ENCODE results near the gene SLC25A18.
"Not testable (repeated sequence)": the region's sequence is repeated elsewhere in the genome, so short reads cannot be mapped to it uniquely, and the experiment has no call there.

Gene SLC25A18

GRCh38 chr22:17633217-17633997, 70.1 kb downstream of the SLC25A18 start:
- no peaks in the 10 kb centered on the region for H3K36me3 ChIP-seq (ENCODE audit: control insufficient read depth, insufficient read depth, low read length)
- H3K27ac ChIP-seq = peak overlapping the region; percentile 92
- peaks cover 15% of the 10 kb centered on the region for H3K4me1 ChIP-seq
- peaks cover 1% of the 10 kb centered on the region for H3K79me2 ChIP-seq
- TF ChIP-seq CTCF (IDR thresholded peaks at IDR 0.05) = no peak
- H3K4me2 ChIP-seq (ENCODE audit: low read length) = peak overlapping the region; percentile 62
- H2AFZ ChIP-seq = peak overlapping the region; percentile 56
- H3K9me3 ChIP-seq (ENCODE audit: control insufficient read depth, low read length) = no peaks in the 10 kb centered on the region
- H3K4me3 ChIP-seq (ENCODE audit: low read depth, low read length) = peak overlapping the region; percentile 27
- H3K9ac ChIP-seq = no peak overlapping the region
- no peaks in the 10 kb centered on the region for H3K27me3 ChIP-seq (ENCODE audit: control insufficient read depth, insufficient read depth, low read length)

GRCh38 chr22:17633998-17634323, 70.7 kb downstream of the SLC25A18 start:
- peak overlapping the region; percentile 56 for H2AFZ ChIP-seq
- no peaks in the 10 kb centered on the region for H3K36me3 ChIP-seq (ENCODE audit: control insufficient read depth, insufficient read depth, low read length)
- H3K9ac ChIP-seq = no peak overlapping the region
- H3K27me3 ChIP-seq (ENCODE audit: control insufficient read depth, insufficient read depth, low read length) = no peaks in the 10 kb centered on the region
- H3K79me2 ChIP-seq = no peaks in the 10 kb centered on the region
- peaks cover 15% of the 10 kb centered on the region for H3K4me1 ChIP-seq
- peak overlapping the region; percentile 92 for H3K27ac ChIP-seq
- H3K4me2 ChIP-seq (ENCODE audit: low read length) = peak overlapping the region; percentile 62
- no peaks in the 10 kb centered on the region for H3K9me3 ChIP-seq (ENCODE audit: control insufficient read depth, low read length)
- no peak for TF ChIP-seq CTCF (IDR thresholded peaks at IDR 0.05)
- H3K4me3 ChIP-seq (ENCODE audit: low read depth, low read length) = peak overlapping the region; percentile 27

- Histone ChIP-seq H3K9ac (no peak overlapping the region), H3K27me3 (ENCODE audit: control insufficient read depth, insufficient read depth, low read length) (no peaks in the 10 kb centered on the region), H3K27ac (peak overlapping the region; percentile 92), H3K9me3 (ENCODE audit: control insufficient read depth, low read length) (no peaks in the 10 kb centered on the region), H3K4me2 (ENCODE audit: low read length) (no peak overlapping the region), H3K79me2 (no peaks in the 10 kb centered on the region), H3K36me3 (ENCODE audit: control insufficient read depth, insufficient read depth, low read length) (no peaks in the 10 kb centered on the region), H2AFZ (no peak overlapping the region), H3K4me1 (peaks cover 15% of the 10 kb centered on the region), H3K4me3 (ENCODE audit: low read depth, low read length) (no peak overlapping the region)
- no peak for TF ChIP-seq CTCF (IDR thresholded peaks at IDR 0.05)
Measured at GRCh38 chr22:17634696-17635095, 71.4 kb downstream of the SLC25A18 start.

GRCh38 chr22:17636850-17637249, 73.6 kb downstream of the SLC25A18 start:
- not testable (repeated sequence) for H3K9me3 ChIP-seq (ENCODE audit: control insufficient read depth, low read length); H3K79me2 ChIP-seq; H3K4me2 ChIP-seq (ENCODE audit: low read length); H3K36me3 ChIP-seq (ENCODE audit: control insufficient read depth, insufficient read depth, low read length); H3K27me3 ChIP-seq (ENCODE audit: control insufficient read depth, insufficient read depth, low read length); H3K9ac ChIP-seq; H3K4me3 ChIP-seq (ENCODE audit: low read depth, low read length); H2AFZ ChIP-seq; H3K27ac ChIP-seq
- H3K4me1 ChIP-seq = peaks cover 15% of the 10 kb centered on the region

GRCh38 chr22:17637490-17638181, 74.3 kb downstream of the SLC25A18 start:
- Histone ChIP-seq H3K4me1 (peaks cover 11% of the 10 kb centered on the region), H3K4me3 (ENCODE audit: low read depth, low read length) (peak overlapping the region; percentile 90), H3K9me3 (ENCODE audit: control insufficient read depth, low read length) (no peaks in the 10 kb centered on the region), H2AFZ (peak overlapping the region; percentile 91), H3K4me2 (ENCODE audit: low read length) (peak overlapping the region; percentile 83), H3K9ac (peak overlapping the region; percentile 87), H3K36me3 (ENCODE audit: control insufficient read depth, insufficient read depth, low read length) (no peaks in the 10 kb centered on the region), H3K79me2 (no peaks in the 10 kb centered on the region), H3K27ac (peak overlapping the region; percentile 99), H3K27me3 (ENCODE audit: control insufficient read depth, insufficient read depth, low read length) (no peaks in the 10 kb centered on the region)
- no peak for TF ChIP-seq CTCF (IDR thresholded peaks at IDR 0.05)

Measured in parathyroid adenoma (tissue), 2 donors.